Fibroblast of lung (primary cell): ENCODE measurements around the gene EPSTI1. TPM values are rescaled to one million over a fixed set of nuclear protein-coding genes. Genes with fewer than 3 reads are reported as not detected.

Experiments
- DNase-seq, 2 donors: peaks; one replicate each; pipeline versions ENCODE4 v3.0.0 to v3.0.0-alpha.2; 2010; ENCODE audit warnings: low read depth in 2 of 2
- H2AFZ ChIP-seq: 2 replicates; pipeline ENCODE4 v1.5.1; 2012; ENCODE audit warnings: low read length, control low read depth, inconsistent platforms
- H3K27ac ChIP-seq: 2 replicates; pipeline ENCODE4 v1.5.1; 2011; ENCODE audit warnings: low read length, control low read depth; ENCODE audit not compliant: insufficient read depth
- H3K27me3 ChIP-seq: 2 replicates; pipeline ENCODE4 v1.5.1; 2011; ENCODE audit warnings: mild to moderate bottlenecking, low read length; ENCODE audit not compliant: control insufficient read depth, insufficient read depth
- H3K36me3 ChIP-seq: 2 replicates; pipeline ENCODE4 v1.5.1; 2011; ENCODE audit warnings: low read length; ENCODE audit not compliant: control insufficient read depth, insufficient read depth
- H3K4me1 ChIP-seq: 2 replicates; pipeline ENCODE4 v1.5.1; 2011; ENCODE audit warnings: low read length; ENCODE audit not compliant: control insufficient read depth, insufficient read depth; ENCODE audit errors: extremely low read depth
- H3K4me2 ChIP-seq: 2 replicates; pipeline ENCODE4 v1.5.1; 2011; ENCODE audit warnings: low read length, control low read depth; ENCODE audit not compliant: insufficient read depth; ENCODE audit errors: extremely low read depth
- H3K4me3 ChIP-seq, 4 experiments: fragments of 200-600 bp in 1 of 4; sonication (generic) in 1 of 4; replicated peaks in 1 of 4; 2 replicates each; pipeline ENCODE4 v1.5.1; 2011 to 2016; ENCODE audit warnings: low read length in 4 of 4, low read depth in 3 of 4, mild to moderate bottlenecking in 3 of 4, control low read depth in 2 of 4, inconsistent platforms in 1 of 4, mixed read lengths in 1 of 4; ENCODE audit not compliant: insufficient read depth in 1 of 4; ENCODE audit errors: control extremely low read depth in 1 of 4
- H3K79me2 ChIP-seq: 2 replicates; pipeline ENCODE4 v1.5.1; 2012; ENCODE audit warnings: mild to moderate bottlenecking, low read length, inconsistent platforms; ENCODE audit not compliant: control insufficient read depth, insufficient read depth
- H3K9ac ChIP-seq: 2 replicates; pipeline ENCODE4 v1.5.1; 2011; ENCODE audit warnings: mild to moderate bottlenecking, low read length, control low read depth; ENCODE audit not compliant: insufficient read depth
- H3K9me3 ChIP-seq: 2 replicates; pipeline ENCODE4 v1.5.1; 2012; ENCODE audit warnings: low read depth, low read length; ENCODE audit not compliant: control insufficient read depth, insufficient read depth
- H4K20me1 ChIP-seq: 2 replicates; pipeline ENCODE4 v1.5.1; 2011; ENCODE audit warnings: low read length; ENCODE audit not compliant: control insufficient read depth, insufficient read depth; ENCODE audit errors: extremely low read depth
- CTCF ChIP-seq, 2 donors: IDR thresholded peaks in 1 of 2; conservative IDR thresholded peaks in 1 of 2; 1 replicate in 1 of 2; 2 replicates in 1 of 2; pipeline ENCODE4 v1.5.1; 2011 to 2012; ENCODE audit warnings: low read length in 2 of 2, control low read depth in 1 of 2, inconsistent platforms in 1 of 2, low read depth in 1 of 2, mild to moderate bottlenecking in 1 of 2
- EZH2 ChIP-seq: IDR thresholded peaks from 2 replicates; pipeline ENCODE4 v1.5.1; 2012; ENCODE audit warnings: low read length, control low read depth, mild to moderate bottlenecking; ENCODE audit errors: missing control alignments
- polyA plus RNA-seq, 2 donors: library from polyadenylated mRNA; depleted of rRNA in 1 of 2; stranded (reverse) in 1 of 2; unstranded in 1 of 2; fragments of >200 nt; gene quantifications; 2 replicates each; pipeline ENCODE4 v1.2.1, GENCODE V29; 2011 to 2012; ENCODE audit warnings: missing spikeins in 1 of 2
- total RNA-seq: library from RNA; depleted of rRNA; stranded (reverse); fragments of >200 nt; gene quantifications from 2 replicates; pipeline ENCODE4 v1.2.1, GENCODE V29; 2014

The EPSTI1 gene
- total and polyA plus RNA-seq, 2 donors (not counting 1 experiment from before 2014, with no cell fraction given), result 5.6 to 10.9 TPM

- H3K79me2 ChIP-seq, result no peaks in the 10 kb centered on the region
- no peak overlapping the region for H3K4me2 ChIP-seq
- TF ChIP-seq EZH2 (no peak), CTCF (conservative IDR thresholded peaks at IDR 0.05 in 1 of 2, IDR thresholded peaks at IDR 0.05 in 1 of 2; ENCODE audit: low read depth in 1 of 2, low read length in 2 of 2) (no peak)
- H2AFZ ChIP-seq, result no peak overlapping the region
- H3K4me1 ChIP-seq, result no peaks in the 10 kb centered on the region
- H3K27me3 ChIP-seq, result no peaks in the 10 kb centered on the region
- no peaks in the 10 kb centered on the region for H4K20me1 ChIP-seq
- H3K27ac ChIP-seq, result no peak overlapping the region
- no peak for DNase-seq
- H3K4me3 ChIP-seq, result no peak overlapping the region
- no peaks in the 10 kb centered on the region for H3K36me3 ChIP-seq
- H3K9me3 ChIP-seq, result no peaks in the 10 kb centered on the region
- H3K9ac ChIP-seq, result no peak overlapping the region
Observed at GRCh38 chr13:42860485-42860884, 131.6 kb downstream of the EPSTI1 start.

GRCh38 chr13:42859760-42860159 is 132.3 kb downstream of the EPSTI1 start:
- Histone ChIP-seq H3K9me3 (no peaks in the 10 kb centered on the region), H2AFZ (no peak overlapping the region), H3K27me3 (no peaks in the 10 kb centered on the region), H3K4me3 (no peak overlapping the region), H3K36me3 (no peaks in the 10 kb centered on the region), H3K79me2 (no peaks in the 10 kb centered on the region), H4K20me1 (no peaks in the 10 kb centered on the region), H3K4me2 (no peak overlapping the region), H3K4me1 (no peaks in the 10 kb centered on the region), H3K27ac (no peak overlapping the region), H3K9ac (no peak overlapping the region)
- TF ChIP-seq EZH2, result no peak
- TF ChIP-seq CTCF (conservative IDR thresholded peaks at IDR 0.05 in 1 of 2, IDR thresholded peaks at IDR 0.05 in 1 of 2; ENCODE audit: low read depth in 1 of 2, low read length in 2 of 2), result no peak
- DNase-seq, result no peak

DNA sequence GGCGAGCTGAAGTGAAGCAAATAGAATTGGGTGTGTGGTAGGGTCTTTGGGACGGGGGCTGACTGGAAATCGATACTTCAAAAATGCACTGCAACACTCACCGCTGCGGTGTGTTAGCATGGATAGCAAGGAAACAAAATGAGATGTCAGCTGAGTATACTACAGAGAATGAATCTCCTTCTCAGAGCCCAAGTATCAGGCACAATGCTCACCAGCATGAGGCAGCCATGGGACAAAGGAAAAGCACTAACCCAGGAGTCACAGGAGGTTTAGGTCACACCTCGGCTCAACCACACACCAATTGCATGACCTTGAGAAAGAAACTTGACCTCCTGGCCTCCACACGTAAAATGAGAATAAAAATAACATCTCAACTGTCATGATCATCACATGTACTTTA is 136.6 kb downstream of the EPSTI1 start:
- Histone ChIP-seq H3K36me3 (no peaks in the 10 kb centered on the region), H3K27ac (no peak overlapping the region), H3K4me1 (no peaks in the 10 kb centered on the region), H4K20me1 (no peaks in the 10 kb centered on the region), H3K9ac (no peak overlapping the region), H3K9me3 (no peaks in the 10 kb centered on the region), H3K4me3 (no peak overlapping the region), H2AFZ (no peak overlapping the region), H3K79me2 (no peaks in the 10 kb centered on the region), H3K4me2 (no peak overlapping the region), H3K27me3 (no peaks in the 10 kb centered on the region)
- DNase-seq, result no peak
- TF ChIP-seq EZH2 (no peak), CTCF (conservative IDR thresholded peaks at IDR 0.05 in 1 of 2, IDR thresholded peaks at IDR 0.05 in 1 of 2; ENCODE audit: low read depth in 1 of 2, low read length in 2 of 2) (no peak)
